ENCODE measurements around the gene IFNK. TPM values are rescaled to one million over a fixed set of nuclear protein-coding genes. Genes with fewer than 3 reads are reported as not detected.

IFNK gene
- total and polyA plus RNA-seq, 2 donors (not counting 3 experiments of a cell fraction or from before 2014, with no cell fraction given), result not detected

GRCh38 chr9:27540502-27540901, 16.4 kb downstream of the IFNK start:
- H3K4me1 ChIP-seq (ENCODE audit: control insufficient read depth, extremely low read depth, insufficient read depth, low read length), result no peaks in the 10 kb centered on the region
- FAIRE-seq, result no peak
- TF ChIP-seq MAX (IDR thresholded peaks at IDR 0.05; ENCODE audit: insufficient read depth, insufficient read length) (no peak), EZH2 (IDR thresholded peaks at IDR 0.05; ENCODE audit: borderline replicate concordance, low read depth, low read length, severe bottlenecking) (no peak), POLR2A (IDR thresholded peaks at IDR 0.05; ENCODE audit: low read depth, low read length) (no peak), CTCF (IDR thresholded peaks at IDR 0.05; ENCODE audit: extremely low read depth in 1 of 2, insufficient read depth in 1 of 2, low read depth in 1 of 2, low read length in 2 of 2) (no peak), GATA2 (IDR thresholded peaks at IDR 0.05; ENCODE audit: insufficient read depth, insufficient read length, low read depth, low read length) (no peak), JUN (IDR thresholded peaks at IDR 0.05; ENCODE audit: borderline replicate concordance, insufficient read depth, insufficient read length, low read depth) (no peak), MYC (IDR thresholded peaks at IDR 0.05; ENCODE audit: low read depth, low read length) (no peak), POLR2AphosphoS5 (IDR thresholded peaks at IDR 0.05; ENCODE audit: insufficient read depth, low read depth, low read length) (no peak)
- H3K9ac ChIP-seq (replicated peaks; ENCODE audit: extremely low read depth, insufficient read depth, low read length), result no peak overlapping the region
- ChIA-PET POLR2A (no interaction called here), CTCF (interaction anchor here (1.7 to 3.0 kb wide), 3 partner anchors 9 to 207 kb away, joined by 6 to 12 read pairs (median 6); partner anchors contain the start of gene MOB3B)
- DNase-seq (ENCODE audit: low read depth, low spot score), result no peak
- H3K4me2 ChIP-seq (ENCODE audit: insufficient read depth, low read length), result no peak overlapping the region
- intact Hi-C loops (cut with micrococcal nuclease), result no loop called here
- no peak overlapping the region for H3K4me3 ChIP-seq (replicated peaks in 1 of 3; ENCODE audit: insufficient read depth in 1 of 3, low read depth in 1 of 3, low read length in 3 of 3)
- H3K27ac ChIP-seq (ENCODE audit: insufficient read depth, low read depth, low read length), result no peak overlapping the region
- BruUV-seq (replicated peaks), result no TSS peak
- H4K20me1 ChIP-seq (replicated peaks; ENCODE audit: control insufficient read depth, extremely low read depth, insufficient read depth, low read length), result no peaks in the 10 kb centered on the region
- H3K79me2 ChIP-seq (ENCODE audit: control insufficient read depth, insufficient read depth, low read length), result no peaks in the 10 kb centered on the region
- H3K9me1 ChIP-seq (replicated peaks; ENCODE audit: control insufficient read depth, extremely low read depth, insufficient read depth, low read length), result no peaks in the 10 kb centered on the region
- H3K9me3 ChIP-seq (replicated peaks; ENCODE audit: control insufficient read depth, insufficient read depth, low read length), result no peaks in the 10 kb centered on the region
- no peaks in the 10 kb centered on the region for H3K27me3 ChIP-seq (ENCODE audit: control insufficient read depth in 2 of 2, insufficient read depth in 2 of 2, low read length in 2 of 2)
- dilution Hi-C loops (cut with MboI; ENCODE audit: extremely low pct_ligation_motif_present, low sequenced_read_pairs), result no loop called here
- no peaks in the 10 kb centered on the region for H3K36me3 ChIP-seq (ENCODE audit: control insufficient read depth in 2 of 2, extremely low read depth in 1 of 2, insufficient read depth in 2 of 2, low read length in 2 of 2)
- no peak overlapping the region for H2AFZ ChIP-seq (ENCODE audit: low read depth, low read length)
